Measurements from ENCODE around the gene SCYGR2.

- no peak for TF ChIP-seq CTCF (IDR thresholded peaks at IDR 0.05)
- TF ChIP-seq POLR2A (IDR thresholded peaks at IDR 0.05) = no peak
These were observed 10.1 kb downstream of the SCYGR2 start for GRCh38 chr2:227608561-227609338.

All from uterus (tissue), 2 donors.